AG04450 (cell line): Measurements from ENCODE around the gene TSPEAR. TPM values are rescaled to one million over a fixed set of nuclear protein-coding genes. Genes with fewer than 3 reads are reported as not detected.
"Not testable (repeated sequence)": the region's sequence is repeated elsewhere in the genome, so short reads cannot be mapped to it uniquely, and the experiment has no call there.

ENCODE experiments used
- CTCF ChIA-PET: fragments of 300-600, 350-600 bp; formaldehyde crosslinking; extraction: SDS; loops from one replicate; lab custom pipeline; 2022; ENCODE audit warnings: antibody characterized with exemption, inconsistent platforms; lab: Charles Lee
- POLR2A ChIA-PET: fragments of 350-600 bp; formaldehyde crosslinking; extraction: SDS; loops from one replicate; lab custom pipeline; 2021; ENCODE audit warnings: antibody characterized with exemption, inconsistent platforms; lab: Yijun Ruan, JAX
- DNase-seq: peaks from one replicate; pipeline ENCODE4 v3.0.0-alpha.2; 2011; ENCODE audit warnings: low read depth, low spot score
- H3K27ac ChIP-seq: one replicate; pipeline ENCODE4 v1.5.1; 2012; ENCODE audit warnings: low read depth, low read length, control low read depth
- H3K27me3 ChIP-seq: one replicate; pipeline ENCODE4 v1.6.0; 2012; ENCODE audit warnings: low read length; ENCODE audit not compliant: control insufficient read depth, insufficient read depth
- H3K4me3 ChIP-seq: 2 replicates; pipeline ENCODE4 v1.5.1; 2011; ENCODE audit warnings: mild to moderate bottlenecking, low read depth, low read length, control low read depth
- H3K9me3 ChIP-seq: 2 replicates; pipeline ENCODE4 v1.5.1; 2012; ENCODE audit warnings: low read length; ENCODE audit not compliant: control insufficient read depth, insufficient read depth
- polyA plus RNA-seq: library from polyadenylated mRNA; depleted of rRNA; stranded (reverse); fragments of >200 nt; gene quantifications from 2 replicates; pipeline ENCODE4 v1.2.3, GENCODE V29; 2011
- TF ChIP-seq, protein P1 (sequence below): IDR thresholded peaks from 2 replicates; pipeline ENCODE4 v1.5.1; 2011; ENCODE audit warnings: low read depth, low read length, control low read depth, inconsistent platforms

TSPEAR gene
- polyA plus RNA-seq, 1 experiment = not detected

DNA sequence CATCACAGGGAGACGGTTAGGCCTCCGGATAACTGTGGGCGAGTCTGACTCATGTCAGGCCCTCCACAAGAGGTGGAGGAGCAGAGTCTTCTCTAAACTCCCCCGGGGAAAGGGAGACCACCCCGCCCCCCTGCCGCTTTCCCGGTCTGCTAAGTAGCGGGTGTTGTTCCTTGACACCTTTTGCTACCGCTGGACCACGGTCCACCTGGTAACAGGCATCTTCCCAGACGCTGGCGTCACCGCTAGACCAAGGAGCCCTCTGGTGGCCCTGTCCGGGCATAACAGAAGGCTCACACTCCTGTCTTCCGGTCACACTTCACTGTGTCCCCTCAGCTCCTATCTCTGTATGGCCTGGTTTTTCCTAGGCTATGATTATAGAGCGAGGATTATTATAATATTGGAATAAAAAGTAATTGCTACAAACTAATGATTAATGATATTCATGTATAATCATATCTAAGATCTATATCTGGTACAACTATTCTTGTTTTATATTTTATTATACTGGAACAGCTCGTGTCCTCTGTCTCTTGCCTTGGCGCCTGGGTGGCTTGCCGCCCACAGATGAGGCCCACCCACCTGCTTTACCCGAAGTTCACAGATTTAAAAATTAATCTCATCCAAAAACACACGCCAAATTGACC lies 231.7 kb downstream of the TSPEAR start:
- H3K27ac ChIP-seq, DNase-seq, H3K27me3 ChIP-seq, POLR2A ChIA-PET, H3K4me3 ChIP-seq, H3K9me3 ChIP-seq: not testable (repeated sequence)
- CTCF ChIA-PET = interaction anchor here (0.7 kb wide), 1 partner anchor 22 kb away, joined by 3 read pairs; no protein-coding TSS in a partner anchor
- TF ChIP-seq, protein P1, sequence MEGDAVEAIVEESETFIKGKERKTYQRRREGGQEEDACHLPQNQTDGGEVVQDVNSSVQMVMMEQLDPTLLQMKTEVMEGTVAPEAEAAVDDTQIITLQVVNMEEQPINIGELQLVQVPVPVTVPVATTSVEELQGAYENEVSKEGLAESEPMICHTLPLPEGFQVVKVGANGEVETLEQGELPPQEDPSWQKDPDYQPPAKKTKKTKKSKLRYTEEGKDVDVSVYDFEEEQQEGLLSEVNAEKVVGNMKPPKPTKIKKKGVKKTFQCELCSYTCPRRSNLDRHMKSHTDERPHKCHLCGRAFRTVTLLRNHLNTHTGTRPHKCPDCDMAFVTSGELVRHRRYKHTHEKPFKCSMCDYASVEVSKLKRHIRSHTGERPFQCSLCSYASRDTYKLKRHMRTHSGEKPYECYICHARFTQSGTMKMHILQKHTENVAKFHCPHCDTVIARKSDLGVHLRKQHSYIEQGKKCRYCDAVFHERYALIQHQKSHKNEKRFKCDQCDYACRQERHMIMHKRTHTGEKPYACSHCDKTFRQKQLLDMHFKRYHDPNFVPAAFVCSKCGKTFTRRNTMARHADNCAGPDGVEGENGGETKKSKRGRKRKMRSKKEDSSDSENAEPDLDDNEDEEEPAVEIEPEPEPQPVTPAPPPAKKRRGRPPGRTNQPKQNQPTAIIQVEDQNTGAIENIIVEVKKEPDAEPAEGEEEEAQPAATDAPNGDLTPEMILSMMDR = peak; percentile 51

DNA sequence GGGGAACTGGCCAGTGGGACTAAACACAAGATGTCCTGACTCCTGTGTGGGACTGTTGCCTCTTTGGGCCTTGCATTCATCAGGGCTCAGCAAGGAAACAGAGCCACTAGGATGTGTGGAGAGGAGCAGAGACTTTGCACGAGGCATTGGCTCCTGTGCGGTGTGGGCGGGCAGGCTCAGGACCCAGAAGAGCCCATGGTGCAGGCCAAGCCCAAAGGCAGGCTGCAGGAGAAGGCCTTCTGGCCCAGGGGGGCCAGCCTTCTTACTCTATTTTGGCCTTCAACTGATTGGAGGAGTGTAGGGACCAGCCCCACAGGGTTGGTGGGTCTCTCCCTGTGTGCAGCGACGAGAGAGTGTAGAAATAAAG lies 232.6 kb downstream of the TSPEAR start:
- Histone ChIP-seq H3K4me3 (no peak overlapping the region), H3K27me3 (no peaks in the 10 kb centered on the region), H3K27ac (no peak overlapping the region), H3K9me3 (no peaks in the 10 kb centered on the region; the same call in 1 of the 2 replicates)
- DNase-seq = no peak
- ChIA-PET POLR2A (no interaction called here), CTCF (interaction anchor here (0.7 to 1.1 kb wide), 2 partner anchors 21 to 315 kb away, joined by 3 to 4 read pairs; no protein-coding TSS in a partner anchor)
- TF ChIP-seq, protein P1 = no peak

DNA sequence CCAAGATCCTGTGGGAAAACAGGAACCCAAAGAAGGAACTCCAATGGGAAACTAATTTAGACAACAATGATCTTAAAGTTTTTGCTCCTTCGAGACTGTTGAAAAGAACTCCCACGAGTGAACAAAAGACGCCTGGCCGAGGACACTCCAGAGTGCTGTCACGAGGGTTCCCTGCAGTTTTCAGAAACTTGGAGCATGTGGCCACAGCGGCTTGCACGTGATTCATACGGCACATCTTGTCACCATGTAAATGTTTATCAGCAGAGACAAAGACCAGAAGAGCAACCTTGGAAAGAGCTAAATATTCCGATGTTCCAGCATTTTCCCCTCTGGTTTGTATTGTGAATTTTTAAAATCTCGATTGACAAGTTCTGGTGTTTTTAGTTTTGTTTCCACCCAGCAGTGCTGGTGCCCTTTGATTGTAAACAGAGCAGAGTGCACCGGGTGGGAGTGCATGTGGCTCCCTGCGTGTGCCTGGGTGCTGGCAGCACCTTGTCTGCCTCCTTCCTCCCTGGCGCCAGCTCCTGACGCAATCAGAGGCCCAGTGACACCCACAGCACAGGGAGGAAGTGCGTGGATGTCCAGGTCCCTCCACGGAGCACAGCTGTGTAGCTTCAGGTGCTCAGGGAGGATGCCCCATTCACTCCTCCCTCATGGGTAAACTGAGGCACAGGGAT lies 233.1 kb downstream of the TSPEAR start:
- Histone ChIP-seq H3K27me3 (no peaks in the 10 kb centered on the region), H3K9me3 (no peaks in the 10 kb centered on the region; the same call in 1 of the 2 replicates), H3K27ac (no peak overlapping the region), H3K4me3 (no peak overlapping the region)
- ChIA-PET CTCF (interaction anchor here (1.1 kb wide), 1 partner anchor 315 kb away, joined by 4 read pairs; no protein-coding TSS in a partner anchor), POLR2A (no interaction called here)
- TF ChIP-seq, protein P1 = no peak
- no peak for DNase-seq

DNA sequence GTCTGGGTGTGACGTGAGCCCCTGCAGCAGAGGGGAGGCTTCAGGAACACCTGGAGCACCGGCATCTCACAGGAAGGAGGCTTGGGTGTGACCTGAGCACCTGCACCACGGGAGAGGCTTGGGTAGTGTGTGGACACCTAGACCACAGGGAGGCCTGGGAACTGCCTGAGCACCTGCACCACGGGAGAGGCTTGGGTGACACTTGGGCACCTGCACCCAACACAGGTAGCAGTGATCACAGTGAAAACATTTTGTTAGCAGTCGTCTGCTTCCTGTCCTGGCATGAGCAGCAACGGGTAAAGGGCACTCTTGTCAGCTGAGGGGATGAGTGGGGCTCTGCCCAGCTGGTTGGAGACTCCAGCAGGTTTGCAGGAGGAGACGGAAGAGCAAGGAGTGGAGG lies 233.7 kb downstream of the TSPEAR start:
- POLR2A ChIA-PET = no interaction called here
- Histone ChIP-seq H3K27ac (no peak overlapping the region), H3K27me3 (no peaks in the 10 kb centered on the region), H3K9me3 (no peaks in the 10 kb centered on the region), H3K4me3 (no peak overlapping the region)
- DNase-seq = no peak
- TF ChIP-seq, protein P1 = no peak
- CTCF ChIA-PET = interaction anchor here (1.1 kb wide), 1 partner anchor 316 kb away, joined by 4 read pairs; no protein-coding TSS in a partner anchor

DNA sequence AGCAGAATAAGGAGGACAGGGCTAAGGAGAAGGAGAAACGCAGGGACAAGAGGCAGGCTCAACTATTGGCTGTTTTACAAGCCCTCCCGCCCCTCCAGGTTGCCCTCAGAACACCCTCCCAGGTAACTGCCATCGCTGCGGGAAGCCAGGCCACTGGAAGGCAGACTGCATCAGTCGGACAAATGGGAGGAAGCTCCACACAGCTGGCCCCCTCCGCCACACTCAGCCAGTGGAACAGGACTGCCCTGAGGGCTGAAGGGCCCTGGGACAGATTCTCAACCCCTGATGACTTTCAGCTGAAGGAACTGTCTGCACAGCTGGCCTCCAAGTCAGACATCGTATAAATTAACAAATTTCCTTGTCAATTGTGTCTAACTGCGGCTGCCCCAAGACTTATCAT lies 234.2 kb downstream of the TSPEAR start:
- ChIA-PET CTCF (no interaction called here), POLR2A (no interaction called here)
- DNase-seq = no peak
- H3K27me3 ChIP-seq = no peaks in the 10 kb centered on the region
- TF ChIP-seq, protein P1 = no peak
- no peak overlapping the region for H3K27ac ChIP-seq
- H3K9me3 ChIP-seq = no peaks in the 10 kb centered on the region
- no peak overlapping the region for H3K4me3 ChIP-seq
